OCI-LY7 (cell line): Measurements from ENCODE around the gene SECISBP2L. TPM values are rescaled to one million over a fixed set of nuclear protein-coding genes. Genes with fewer than 3 reads are reported as not detected.

Source experiments
- BruUV-seq: library from RNA; stranded (reverse); fragments of 400-500 nt; replicated peaks from 2 replicates; lab custom pipeline; 2021; lab: Mats Ljungman, UMichigan
- CTCF ChIA-PET: fragments of 300-600 bp; sonication (Branson Sonifier 250); formaldehyde crosslinking; loops from one replicate; lab custom pipeline; 2022; ENCODE audit warnings: antibody characterized with exemption; ENCODE audit not compliant: unreplicated experiment; lab: Charles Lee
- POLR2A ChIA-PET: fragments of 300-600 bp; sonication (Branson Sonifier 250); formaldehyde crosslinking; loops from one replicate; lab custom pipeline; 2022; ENCODE audit warnings: antibody characterized with exemption; lab: Charles Lee
- DNase-seq: peaks from one replicate; pipeline ENCODE4 v3.0.0-alpha.2; 2015; ENCODE audit warnings: low spot score
- H2AFZ ChIP-seq: fragments of 200-600 bp; sonication (generic), shearing (Covaris generic); 2 replicates; pipeline ENCODE4 v1.6.1; 2014; ENCODE audit warnings: mild to moderate bottlenecking, antibody characterized with exemption, low read length, moderate library complexity
- H3K27ac ChIP-seq: fragments of 200-600 bp; sonication (generic); 2 replicates; pipeline ENCODE4 v1.5.1; 2014; ENCODE audit warnings: mixed run types, low read depth, mild to moderate bottlenecking, moderate library complexity, low read length, inconsistent platforms; ENCODE audit not compliant: poor library complexity, severe bottlenecking
- H3K36me3 ChIP-seq: fragments of 200-600 bp; sonication (generic); 2 replicates; pipeline ENCODE4 v1.6.1; 2014; ENCODE audit warnings: mild to moderate bottlenecking, antibody characterized with exemption, low read length, moderate library complexity, mixed read lengths; ENCODE audit not compliant: insufficient read depth
- H3K4me1 ChIP-seq: fragments of 200-600 bp; sonication (generic); 2 replicates; pipeline ENCODE4 v1.5.1; 2014; ENCODE audit warnings: mild to moderate bottlenecking, low read length; ENCODE audit not compliant: insufficient read depth, poor library complexity, severe bottlenecking
- H3K4me2 ChIP-seq: fragments of 200-600 bp; sonication (generic); 2 replicates; pipeline ENCODE4 v1.6.1; 2014; ENCODE audit warnings: mild to moderate bottlenecking, low read length
- H3K4me3 ChIP-seq: fragments of 200-600 bp; sonication (generic); 2 replicates; pipeline ENCODE4 v1.5.1; 2014; ENCODE audit warnings: mild to moderate bottlenecking, low read depth, low read length; ENCODE audit not compliant: poor library complexity, severe bottlenecking
- H3K79me2 ChIP-seq: fragments of 200-600 bp; sonication (generic); 2 replicates; pipeline ENCODE4 v1.6.1; 2016; ENCODE audit warnings: low read depth, mild to moderate bottlenecking, low read length, moderate library complexity, mixed read lengths; ENCODE audit not compliant: insufficient read depth
- H3K9me2 ChIP-seq: fragments of 200-600 bp; sonication (generic); 2 replicates; pipeline ENCODE4 v1.6.1; 2016; ENCODE audit warnings: mild to moderate bottlenecking, low read length, mixed read lengths; ENCODE audit not compliant: insufficient read depth
- H3K9me3 ChIP-seq: fragments of 200-600 bp; sonication (generic); 2 replicates; pipeline ENCODE4 v1.6.1; 2014; ENCODE audit warnings: mild to moderate bottlenecking, mixed run types, low read length, mixed read lengths
- H4K20me1 ChIP-seq: fragments of 200-600 bp; sonication (generic); 2 replicates; pipeline ENCODE4 v1.6.1; 2014; ENCODE audit warnings: mild to moderate bottlenecking, antibody characterized with exemption, low read length, moderate library complexity, mixed read lengths; ENCODE audit not compliant: insufficient read depth
- EZH2phosphoT487 ChIP-seq: fragments of 200-600 bp; sonication (generic); IDR thresholded peaks from 2 replicates; pipeline ENCODE4 v1.6.1; 2018; ENCODE audit warnings: low read depth, borderline replicate concordance, mild to moderate bottlenecking, mixed run types, antibody characterized with exemption, low read length, moderate library complexity, mixed read lengths
- intact Hi-C: fragments of 100-400 bp; cut with micrococcal nuclease; formaldehyde crosslinking; loops from one replicate; pipeline ENCODE4 v1.10.0; 2022; ENCODE audit not compliant: unreplicated experiment
- total RNA-seq, 2 experiments: library from RNA; depleted of rRNA in 1 of 2; stranded (reverse); fragments of >200 nt in 1 of 2; shearing (Covaris generic) in 1 of 2; gene quantifications; 2 replicates each; pipeline ENCODE4 v1.2.3, GENCODE V29; 2014 to 2022
- TF ChIP-seq, protein P1 (sequence below): fragments of 200-600 bp; sonication (generic); conservative IDR thresholded peaks from 2 replicates; pipeline ENCODE4 v1.5.1; 2014; ENCODE audit warnings: mild to moderate bottlenecking, antibody characterized with exemption, low read length, moderate library complexity, mixed read lengths

Gene SECISBP2L
- total RNA-seq, 2 experiments from 2014 or later: 15.4 to 26.3 TPM

GRCh38 chr15:49032601-49033145, 13.6 kb downstream of the SECISBP2L start:
- Histone ChIP-seq H3K36me3 (peaks cover 35% of the 10 kb centered on the region), H3K9me3 (no peaks in the 10 kb centered on the region), H3K27ac (no peak overlapping the region), H3K79me2 (peaks cover 5% of the 10 kb centered on the region; the same call in 1 of the 2 replicates), H4K20me1 (no peaks in the 10 kb centered on the region), H3K4me2 (no peak overlapping the region), H3K4me1 (no peaks in the 10 kb centered on the region), H3K4me3 (no peak overlapping the region), H2AFZ (no peak overlapping the region), H3K9me2 (no peaks in the 10 kb centered on the region)
- TF ChIP-seq, protein P1, sequence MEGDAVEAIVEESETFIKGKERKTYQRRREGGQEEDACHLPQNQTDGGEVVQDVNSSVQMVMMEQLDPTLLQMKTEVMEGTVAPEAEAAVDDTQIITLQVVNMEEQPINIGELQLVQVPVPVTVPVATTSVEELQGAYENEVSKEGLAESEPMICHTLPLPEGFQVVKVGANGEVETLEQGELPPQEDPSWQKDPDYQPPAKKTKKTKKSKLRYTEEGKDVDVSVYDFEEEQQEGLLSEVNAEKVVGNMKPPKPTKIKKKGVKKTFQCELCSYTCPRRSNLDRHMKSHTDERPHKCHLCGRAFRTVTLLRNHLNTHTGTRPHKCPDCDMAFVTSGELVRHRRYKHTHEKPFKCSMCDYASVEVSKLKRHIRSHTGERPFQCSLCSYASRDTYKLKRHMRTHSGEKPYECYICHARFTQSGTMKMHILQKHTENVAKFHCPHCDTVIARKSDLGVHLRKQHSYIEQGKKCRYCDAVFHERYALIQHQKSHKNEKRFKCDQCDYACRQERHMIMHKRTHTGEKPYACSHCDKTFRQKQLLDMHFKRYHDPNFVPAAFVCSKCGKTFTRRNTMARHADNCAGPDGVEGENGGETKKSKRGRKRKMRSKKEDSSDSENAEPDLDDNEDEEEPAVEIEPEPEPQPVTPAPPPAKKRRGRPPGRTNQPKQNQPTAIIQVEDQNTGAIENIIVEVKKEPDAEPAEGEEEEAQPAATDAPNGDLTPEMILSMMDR: no peak
- TF ChIP-seq EZH2phosphoT487: no peak
- CTCF ChIA-PET: no interaction called here
- no TSS peak for BruUV-seq
- no peak for DNase-seq
- POLR2A ChIA-PET: no interaction called here
- intact Hi-C loops: no loop called here

- Histone ChIP-seq H3K79me2 (no peaks in the 10 kb centered on the region), H3K4me1 (no peaks in the 10 kb centered on the region), H3K4me2 (no peak overlapping the region), H3K4me3 (no peak overlapping the region), H4K20me1 (no peaks in the 10 kb centered on the region), H3K9me2 (no peaks in the 10 kb centered on the region), H3K27ac (no peak overlapping the region), H3K9me3 (no peaks in the 10 kb centered on the region), H3K36me3 (peaks cover 42% of the 10 kb centered on the region), H2AFZ (no peak overlapping the region)
- POLR2A ChIA-PET: interaction anchor here (1.3 kb wide), 1 partner anchor 21 kb away, joined by 4 read pairs; no protein-coding TSS in a partner anchor
- DNase-seq: no peak
- intact Hi-C loops: no loop called here
- CTCF ChIA-PET: no interaction called here
- BruUV-seq: no TSS peak
- TF ChIP-seq, protein P1: no peak
- no peak for TF ChIP-seq EZH2phosphoT487
These were observed 14.4 kb downstream of the SECISBP2L start for GRCh38 chr15:49031804-49032203.

GRCh38 chr15:49026700-49027099, 19.5 kb downstream of the SECISBP2L start:
- TF ChIP-seq, protein P1: no peak
- no peak for TF ChIP-seq EZH2phosphoT487
- ChIA-PET POLR2A (no interaction called here), CTCF (no interaction called here)
- intact Hi-C loops: no loop called here
- no peak overlapping the region for H3K4me3 ChIP-seq
- no peaks in the 10 kb centered on the region for H4K20me1 ChIP-seq
- H3K4me1 ChIP-seq: no peaks in the 10 kb centered on the region
- H3K9me3 ChIP-seq: no peaks in the 10 kb centered on the region
- no peak overlapping the region for H3K27ac ChIP-seq
- no peak for DNase-seq
- no TSS peak for BruUV-seq
- H2AFZ ChIP-seq: no peak overlapping the region
- H3K36me3 ChIP-seq: peaks cover 38% of the 10 kb centered on the region
- H3K9me2 ChIP-seq: no peaks in the 10 kb centered on the region
- no peak overlapping the region for H3K4me2 ChIP-seq
- H3K79me2 ChIP-seq: no peaks in the 10 kb centered on the region
